ENCODE results near the gene FGD3. TPM values are rescaled to one million over a fixed set of nuclear protein-coding genes. Genes with fewer than 3 reads are reported as not detected.

The FGD3 gene
- total and polyA plus RNA-seq, 10 donors, result 30.7 to 99.1 (median 68.7) TPM

GRCh38 chr9:92950359-92950955 lies 3.1 kb downstream of the FGD3 start:
- Histone ChIP-seq H3K4me1 (peaks cover 11 to 51% (median 34%) of the 10 kb centered on the region in 6 donors), H3K27ac (no peak overlapping the region), H3K4me3 (no peak overlapping the region), H3K27me3 (replicated peaks in 1 of 7) (peaks cover 0 to 39% (median 18%) of the 10 kb centered on the region in 7 donors), H3K9me3 (no peaks in the 10 kb centered on the region), H3K36me3 (no peaks in the 10 kb centered on the region)
- TF ChIP-seq CTCF (IDR thresholded peaks at IDR 0.05 in 8 of 11, conservative IDR thresholded peaks at IDR 0.05 in 3 of 11), result no peak
- WGBS, 5 donors, result 85 to 95% (median 90%) methylated on average over 10 to 11 of the region's 11 CpGs
- DNase-seq, result no peak
- intact Hi-C loops (cut with DNase I; ENCODE audit: low total_unique reads), result no loop called here

DNA sequence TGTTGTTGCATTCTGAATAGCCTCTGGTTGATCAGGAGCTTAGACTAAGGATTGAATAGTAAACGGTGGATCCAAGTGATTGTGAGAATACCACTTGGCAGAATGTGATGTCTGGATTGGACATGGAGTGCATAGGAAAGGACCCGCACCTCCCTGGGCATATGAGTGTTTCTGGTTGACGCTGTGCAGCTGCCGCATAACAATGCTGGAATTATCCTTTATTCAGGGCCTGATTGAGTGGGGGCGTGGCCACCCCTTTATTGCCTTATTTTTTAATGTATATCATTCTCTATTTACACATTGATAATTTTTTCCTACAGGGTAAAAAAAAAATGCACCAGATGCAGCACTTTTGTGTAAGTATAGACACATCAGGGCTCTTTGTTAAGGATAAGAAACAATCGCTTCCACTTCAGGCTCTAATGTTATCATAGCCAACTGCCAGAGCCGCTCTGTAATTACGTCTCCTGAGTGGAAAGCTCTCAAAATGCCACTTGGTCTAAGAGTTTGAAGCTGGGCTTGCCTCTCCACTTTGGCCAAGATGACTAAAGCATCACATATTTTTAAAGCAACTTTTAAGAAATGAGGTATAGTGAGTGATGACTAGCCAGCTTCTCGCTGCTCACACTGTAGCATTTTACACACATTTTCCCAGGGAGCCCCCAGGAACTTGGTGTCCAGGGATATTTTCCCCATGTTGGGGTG lies 5.7 kb downstream of the FGD3 start:
- TF ChIP-seq POLR2AphosphoS5 (IDR thresholded peaks at IDR 0.05) (no peak), CTCF (IDR thresholded peaks at IDR 0.05 in 8 of 11, conservative IDR thresholded peaks at IDR 0.05 in 3 of 11) (no peak), POLR2A (IDR thresholded peaks at IDR 0.05) (no peak)
- intact Hi-C loops (cut with DNase I; ENCODE audit: low total_unique reads), result no loop called here

DNA sequence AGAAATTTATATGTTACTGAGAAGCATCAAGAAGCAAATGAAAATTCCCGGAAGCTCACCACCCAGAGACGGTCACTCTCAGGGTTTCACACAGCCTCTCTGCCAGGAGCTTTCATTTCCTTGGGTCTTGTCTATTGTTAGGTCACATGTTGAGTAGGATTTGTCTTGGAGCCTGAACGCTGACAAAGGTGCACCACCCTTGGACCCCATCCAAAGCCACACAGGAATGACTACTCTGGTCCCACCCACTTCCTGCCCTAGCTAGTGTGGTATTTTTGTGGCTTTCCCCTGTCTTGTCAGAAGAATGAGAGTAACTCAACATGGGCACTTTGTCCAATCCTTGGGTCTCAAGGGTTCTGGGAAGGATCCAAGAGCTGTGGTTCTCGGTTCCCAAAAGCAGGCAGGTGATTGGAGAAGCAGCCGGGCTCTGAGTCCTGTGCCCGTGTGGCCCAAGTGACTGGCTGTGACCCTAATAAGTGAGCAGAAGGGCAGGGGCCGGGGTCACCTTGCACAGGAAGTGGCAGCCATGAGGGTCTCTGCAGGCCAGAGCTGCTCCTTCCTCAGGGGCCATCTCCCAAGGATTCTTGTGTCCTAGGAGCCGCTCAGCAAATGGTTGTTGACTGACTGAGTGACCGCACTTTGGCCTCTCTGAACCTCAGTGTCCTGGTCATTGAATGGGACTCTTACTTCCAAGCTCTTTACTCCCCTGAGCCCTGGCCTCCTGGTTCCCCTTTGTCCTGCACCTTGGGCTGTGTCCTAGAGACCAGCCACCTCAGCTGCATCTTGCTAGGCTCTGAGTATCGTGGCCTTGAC lies 6.9 kb downstream of the FGD3 start:
- H3K4me1 ChIP-seq, result peaks cover 9 to 50% (median 26%) of the 10 kb centered on the region in 6 donors
- intact Hi-C loops (cut with DNase I; ENCODE audit: low total_unique reads), result no loop called here
- H3K27ac ChIP-seq, result peak overlapping the region in 4 of 8 donors; percentile 29 to 79 (median 64)
- peaks cover 0 to 8% (median 2%) of the 10 kb centered on the region in 7 donors for H3K27me3 ChIP-seq (replicated peaks in 1 of 7)
- peak overlapping the region in 1 of 8 donors; percentile 42 for H3K4me3 ChIP-seq
- no peaks in the 10 kb centered on the region for H3K36me3 ChIP-seq
- TF ChIP-seq CTCF (IDR thresholded peaks at IDR 0.05 in 8 of 11, conservative IDR thresholded peaks at IDR 0.05 in 3 of 11) (no peak), POLR2A (IDR thresholded peaks at IDR 0.05) (no peak), POLR2AphosphoS5 (IDR thresholded peaks at IDR 0.05) (peak in 1 of 3 donors; percentile 68)
- peak; percentile 74 for DNase-seq
- 38 to 48% (median 40%) methylated on average over 8 to 10 of the region's 10 CpGs for WGBS, 5 donors
- no peaks in the 10 kb centered on the region for H3K9me3 ChIP-seq

More for the DNA sequence above, 5.7 kb downstream of the FGD3 start:
- peaks cover 0 to 18% (median 5%) of the 10 kb centered on the region in 7 donors for H3K27me3 ChIP-seq (replicated peaks in 1 of 7)
- H3K9me3 ChIP-seq, result no peaks in the 10 kb centered on the region
- no peak for DNase-seq
- H3K27ac ChIP-seq, result peak overlapping the region in 4 of 8 donors; percentile 29 to 79 (median 64)
- peaks cover 9 to 55% (median 26%) of the 10 kb centered on the region in 6 donors for H3K4me1 ChIP-seq
- no peak overlapping the region for H3K4me3 ChIP-seq
- no peaks in the 10 kb centered on the region for H3K36me3 ChIP-seq
- WGBS, 5 donors, result 85 to 94% (median 89%) methylated on average over 9 of the region's 9 CpGs

Measured in spleen (tissue), 11 donors.